Aorta (tissue), 5 donors: ENCODE measurements around the gene VPS35. TPM values are rescaled to one million over a fixed set of nuclear protein-coding genes. Genes with fewer than 3 reads are reported as not detected.

Experiments
- ATAC-seq: fragments of 200-7000 bp; cut with Tn5 transposase; one replicate; pipeline ENCODE4 v1.9.1; 2022; ENCODE audit warnings: moderate library complexity; ENCODE audit not compliant: low FRiP score
- DNase-seq, 2 donors: peaks; one replicate each; pipeline ENCODE4 v3.0.0-alpha.2; 2020
- H3K27ac ChIP-seq, 2 donors: one replicate each; pipeline ENCODE4 v1.5.1; 2013; ENCODE audit warnings: low read length in 2 of 2, mild to moderate bottlenecking in 2 of 2, moderate library complexity in 2 of 2, control low read depth in 1 of 2, inconsistent platforms in 1 of 2, low read depth in 1 of 2
- H3K27me3 ChIP-seq, 2 donors: one replicate each; pipeline ENCODE4 v1.6.1; 2013; ENCODE audit warnings: control low read depth in 1 of 2, low read length in 1 of 2, mild to moderate bottlenecking in 1 of 2, moderate library complexity in 1 of 2; ENCODE audit not compliant: insufficient read depth in 2 of 2, control insufficient read depth in 1 of 2
- H3K36me3 ChIP-seq, 2 donors: one replicate each; pipeline ENCODE4 v1.6.1; 2013; ENCODE audit warnings: control low read depth in 1 of 2, low read length in 1 of 2, mild to moderate bottlenecking in 1 of 2; ENCODE audit not compliant: insufficient read depth in 2 of 2, control insufficient read depth in 1 of 2
- H3K4me1 ChIP-seq, 2 donors: one replicate each; pipeline ENCODE4 v1.6.1; 2013; ENCODE audit warnings: low read length in 2 of 2, control low read depth in 1 of 2, mild to moderate bottlenecking in 1 of 2, moderate library complexity in 1 of 2; ENCODE audit not compliant: insufficient read depth in 2 of 2, control insufficient read depth in 1 of 2
- H3K4me3 ChIP-seq, 2 donors: one replicate each; pipeline ENCODE4 v1.5.1; 2013; ENCODE audit warnings: low read length in 2 of 2, control low read depth in 1 of 2, mild to moderate bottlenecking in 1 of 2
- H3K9me3 ChIP-seq: one replicate; pipeline ENCODE4 v1.6.1; 2013; ENCODE audit warnings: mild to moderate bottlenecking, low read length; ENCODE audit not compliant: control insufficient read depth
- WGBS, 2 donors: extraction: QIAGEN DNeasy Blood & Tissue Kit; methylation state at CpG; one replicate each; pipeline ENCODE4 v1.1.7; 2013; 5-methylcytosine and 5-hydroxymethylcytosine counted together
- intact Hi-C, 2 donors: fragments of 100-400 bp; cut with DNase I; formaldehyde crosslinking; loops; one replicate each; pipeline versions ENCODE4 v1.14.2 to v1.15.0; 2022
- polyA plus RNA-seq, 2 donors: library from polyadenylated mRNA; stranded (reverse); fragments of 200-250 nt; gene quantifications; one replicate each; pipeline ENCODE4 v1.2.3, GENCODE V29; 2013
- total RNA-seq, 2 donors: library from RNA; stranded (reverse); fragmentation: NEBNext Ultra II Directional; extraction: Animal tissue kit (Norgen Biotek cat#: 25700); gene quantifications; one replicate each; pipeline ENCODE4 v1.2.1, GENCODE V29; 2021
- donor health status: healthy with polysubstance abuse.
- donor health status: Bipolar disorder and iron deficiency.
- donor health status: DM: no; HTN: no; CAD: no.
- donor health status: DM: no; HTN: no; CAD: no.
- donor health status: DM: yes; HTN: yes; CAD: no.

The VPS35 gene
- total and polyA plus RNA-seq, 4 donors: 27.5 to 79.5 (median 40.5) TPM

DNA sequence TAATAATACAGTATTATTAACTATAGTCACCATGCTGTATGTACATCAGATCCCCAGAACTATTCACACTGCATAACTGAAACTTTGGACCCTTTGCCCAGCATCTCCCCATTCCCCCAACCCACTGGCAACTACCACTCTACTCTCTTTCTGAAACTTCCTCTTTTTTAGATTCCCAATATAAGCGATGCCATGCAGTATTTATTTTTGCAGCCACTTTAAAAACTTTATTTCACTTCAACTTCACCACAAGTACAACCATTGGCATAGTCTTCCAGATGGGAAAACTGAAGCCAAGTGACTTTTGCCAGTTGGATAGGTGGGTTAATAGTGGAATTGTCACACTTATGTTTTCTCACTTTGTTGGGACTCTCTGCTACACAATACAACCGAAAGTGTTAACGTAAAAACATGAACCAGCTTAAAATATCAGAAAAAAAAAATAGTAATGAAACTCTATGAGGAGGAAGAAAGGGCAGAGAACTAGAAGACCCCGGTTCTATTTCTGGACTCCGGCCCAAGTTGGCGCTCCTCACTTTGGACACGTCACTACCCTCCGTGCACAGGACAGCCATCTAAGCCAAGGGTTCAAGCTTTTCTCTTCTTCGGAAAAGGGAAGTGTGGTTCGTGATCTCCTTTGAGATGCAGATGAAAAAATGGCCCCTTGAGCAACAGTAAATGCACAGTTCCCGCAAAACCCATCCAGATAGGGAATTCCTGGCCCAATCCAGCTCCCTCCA, 68.5 kb downstream of the VPS35 start:
- no peak for ATAC-seq
- no peaks in the 10 kb centered on the region for H3K27me3 ChIP-seq
- peak overlapping the region in 1 of 2 donors; percentile 30 for H3K4me3 ChIP-seq
- H3K4me1 ChIP-seq: no peaks in the 10 kb centered on the region
- no peak for DNase-seq
- intact Hi-C loops: no loop called here
- no peaks in the 10 kb centered on the region for H3K36me3 ChIP-seq
- 3% methylated on average over 11 of the region's 11 CpGs for WGBS, 2 donors
- H3K27ac ChIP-seq: no peak overlapping the region
- H3K9me3 ChIP-seq: no peaks in the 10 kb centered on the region

DNA sequence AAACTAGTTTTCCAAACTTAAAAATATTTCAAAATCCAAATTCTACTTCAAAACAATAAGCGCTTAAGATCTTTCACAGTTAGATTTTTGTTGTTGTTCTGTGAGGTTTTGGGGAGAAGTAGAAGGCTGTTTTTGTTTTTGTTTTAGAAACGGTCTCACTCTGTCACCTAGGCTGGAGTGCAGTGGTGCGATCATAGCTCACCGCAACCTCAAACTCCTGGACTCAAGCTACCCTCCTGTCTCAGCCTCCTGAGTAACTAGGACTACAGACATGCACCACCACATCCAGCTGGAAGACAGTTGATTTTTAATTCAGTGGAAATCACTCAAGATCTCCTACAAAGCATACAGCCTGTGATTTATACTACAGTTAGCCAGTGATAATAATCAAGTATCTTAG, 70.5 kb downstream of the VPS35 start:
- ATAC-seq (no peak), DNase-seq (no peak)
- no peaks in the 10 kb centered on the region for H3K9me3 ChIP-seq
- H3K27ac ChIP-seq: no peak overlapping the region
- no peaks in the 10 kb centered on the region for H3K27me3 ChIP-seq
- H3K4me3 ChIP-seq: no peak overlapping the region
- no peaks in the 10 kb centered on the region for H3K36me3 ChIP-seq
- WGBS, 2 donors: 91 to 96% methylated on average over 4 of the region's 4 CpGs
- intact Hi-C loops: no loop called here
- no peaks in the 10 kb centered on the region for H3K4me1 ChIP-seq

DNA sequence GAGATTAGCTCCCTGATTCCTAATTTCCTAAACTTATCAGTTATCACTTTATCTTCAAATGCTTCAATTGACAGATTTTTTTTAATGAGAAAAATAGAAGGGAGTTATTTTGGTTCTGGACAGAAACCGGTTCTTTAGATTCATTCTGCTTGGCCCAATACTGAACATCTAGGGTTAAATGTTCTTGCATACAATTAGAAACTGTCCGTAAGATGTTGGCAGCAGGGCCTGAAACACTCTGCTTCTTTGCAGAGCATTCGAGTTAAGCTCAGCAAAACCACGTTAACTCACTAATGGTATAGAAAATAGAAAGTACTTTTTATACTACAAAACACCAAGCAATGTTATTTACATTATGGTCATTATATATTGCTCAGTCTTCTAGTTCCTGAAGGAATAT, 75.0 kb downstream of the VPS35 start:
- Histone ChIP-seq H3K27me3 (no peaks in the 10 kb centered on the region), H3K36me3 (no peaks in the 10 kb centered on the region), H3K9me3 (no peaks in the 10 kb centered on the region), H3K4me3 (no peak overlapping the region), H3K4me1 (no peaks in the 10 kb centered on the region), H3K27ac (no peak overlapping the region)
- DNase-seq (no peak), ATAC-seq (no peak)
- intact Hi-C loops: no loop called here
- WGBS, 2 donors: 43 to 44% methylated on average over 4 of the region's 4 CpGs

DNA sequence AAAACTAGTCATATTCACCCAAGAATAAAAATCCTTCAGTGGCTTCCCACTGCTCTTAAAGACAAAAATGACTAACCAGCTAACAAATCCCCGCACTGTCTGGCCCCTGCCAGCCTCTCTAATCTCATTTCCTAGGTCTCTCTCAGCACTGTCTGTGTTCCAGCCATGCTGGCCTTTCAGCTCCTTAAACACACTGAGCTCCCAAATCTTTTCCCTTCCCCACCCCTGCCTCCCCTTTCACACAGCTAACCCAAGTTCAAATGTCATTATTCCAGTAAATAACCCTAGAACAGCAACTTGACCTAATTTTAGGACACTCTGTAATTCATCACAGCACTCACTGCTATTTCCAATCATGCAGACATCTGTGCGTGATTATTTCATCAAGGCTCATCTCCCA, 75.6 kb downstream of the VPS35 start:
- no peaks in the 10 kb centered on the region for H3K4me1 ChIP-seq
- 54 to 65% methylated on average over 2 of the region's 2 CpGs for WGBS, 2 donors
- no peak for ATAC-seq
- H3K27me3 ChIP-seq: no peaks in the 10 kb centered on the region
- no peak overlapping the region for H3K27ac ChIP-seq
- no peaks in the 10 kb centered on the region for H3K9me3 ChIP-seq
- no peak for DNase-seq
- intact Hi-C loops: no loop called here
- H3K4me3 ChIP-seq: no peak overlapping the region
- no peaks in the 10 kb centered on the region for H3K36me3 ChIP-seq

DNA sequence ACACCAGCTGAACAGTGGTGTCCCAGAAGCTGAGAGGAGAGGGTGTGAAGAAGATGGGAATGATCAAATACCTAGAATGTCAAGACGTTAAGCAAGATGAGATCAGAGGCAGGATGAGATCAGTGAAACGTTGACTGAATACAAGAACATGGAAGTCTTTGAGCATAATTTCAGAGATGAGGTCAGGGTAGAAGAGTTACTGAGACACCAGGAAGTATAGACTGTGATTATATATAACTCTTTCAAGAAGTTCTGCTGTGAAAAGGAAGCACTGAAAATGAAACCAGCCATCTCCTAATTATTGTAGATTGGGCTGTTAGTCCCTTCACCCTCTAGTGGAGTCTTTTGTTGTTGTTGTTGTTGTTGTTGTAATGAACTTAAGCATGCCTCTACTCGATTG, 76.9 kb downstream of the VPS35 start:
- H3K4me3 ChIP-seq: no peak overlapping the region
- H3K27ac ChIP-seq: no peak overlapping the region
- DNase-seq (no peak), ATAC-seq (no peak)
- intact Hi-C loops: no loop called here
- H3K4me1 ChIP-seq: no peaks in the 10 kb centered on the region
- WGBS, 2 donors: 37 to 52% methylated on average over 3 of the region's 3 CpGs
- H3K36me3 ChIP-seq: no peaks in the 10 kb centered on the region
- no peaks in the 10 kb centered on the region for H3K27me3 ChIP-seq
- H3K9me3 ChIP-seq: no peaks in the 10 kb centered on the region

DNA sequence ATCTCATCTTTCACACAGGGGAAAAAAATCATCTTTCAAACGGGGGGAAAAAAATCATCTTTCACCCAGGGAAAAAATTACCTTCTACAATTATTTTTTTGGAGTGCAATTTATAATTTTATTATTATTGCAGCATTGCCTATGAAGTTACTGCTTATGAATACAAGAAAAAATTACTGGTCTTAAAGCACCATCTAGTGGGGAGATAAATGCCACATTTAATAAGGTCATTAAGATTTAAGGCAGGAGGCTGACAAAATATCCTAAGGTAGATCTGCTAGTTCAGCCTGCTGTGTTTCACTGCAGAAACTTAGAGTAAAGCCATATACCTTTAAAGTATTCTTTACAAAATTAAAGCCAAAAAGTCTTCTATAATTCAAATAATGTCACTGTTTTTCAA, 81.4 kb downstream of the VPS35 start:
- Histone ChIP-seq H3K36me3 (peaks cover 0 to 4% of the 10 kb centered on the region in 2 donors), H3K27ac (no peak overlapping the region), H3K4me1 (no peaks in the 10 kb centered on the region), H3K27me3 (no peaks in the 10 kb centered on the region), H3K9me3 (no peaks in the 10 kb centered on the region), H3K4me3 (no peak overlapping the region)
- DNase-seq (no peak), ATAC-seq (no peak)
- WGBS, 2 donors: 48 to 51% methylated on average over 1 of the region's 1 CpG
- intact Hi-C loops: no loop called here

DNA sequence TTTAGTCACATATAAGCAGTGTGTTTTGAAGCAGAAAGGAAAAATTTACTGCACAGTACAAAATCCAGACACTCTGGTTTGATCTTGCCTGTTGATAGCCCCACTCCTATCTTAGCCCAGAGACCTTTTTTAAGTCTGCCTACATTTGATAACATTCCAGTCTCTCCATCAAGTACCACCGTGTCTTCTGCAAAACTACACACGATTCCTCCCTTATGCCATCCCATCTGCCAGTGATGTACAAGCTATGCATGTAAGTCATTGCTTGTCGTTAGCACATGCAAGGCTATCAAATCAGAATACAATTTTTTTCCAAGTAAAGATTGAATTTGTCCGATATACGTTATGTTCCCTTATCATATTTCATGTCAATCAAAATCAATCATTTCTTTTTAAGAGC, 82.7 kb downstream of the VPS35 start:
- Histone ChIP-seq H3K4me3 (no peak overlapping the region), H3K4me1 (no peaks in the 10 kb centered on the region), H3K27me3 (no peaks in the 10 kb centered on the region), H3K36me3 (peaks cover 0 to 4% of the 10 kb centered on the region in 2 donors), H3K9me3 (no peaks in the 10 kb centered on the region), H3K27ac (no peak overlapping the region)
- 89 to 90% methylated on average over 5 of the region's 5 CpGs for WGBS, 2 donors
- ATAC-seq (no peak), DNase-seq (no peak)
- intact Hi-C loops: no loop called here

Other genes starting within 250 kb of the VPS35 start
- gene SHCBP1, start 67.8 kb downstream of the VPS35 start, total RNA-seq: 1 to 10 TPM; 1.6 to 2.0 TPM
- gene SHCBP1, start 67.8 kb downstream of the VPS35 start, polyA plus RNA-seq: under 1 TPM in 1 of 2 donors, not detected in 1; 0.97 TPM
- gene ORC6, start 481 bp upstream of the VPS35 start, total RNA-seq: 1 to 10 TPM; 1.6 TPM
- 1 to 10 TPM in 1 of 2 donors, under 1 TPM in 1; 0.31 to 2.3 TPM for gene ORC6, start 481 bp upstream of the VPS35 start, polyA plus RNA-seq
- gene MYLK3, start 59.2 kb upstream of the VPS35 start, total RNA-seq: under 1 TPM; 0.54 to 0.78 TPM
- gene MYLK3, start 59.2 kb upstream of the VPS35 start, polyA plus RNA-seq: under 1 TPM; 0.20 to 0.63 TPM
- gene C16orf87, start 142.0 kb upstream of the VPS35 start, total RNA-seq: 1 to 10 TPM; 5.6 to 8.8 TPM
- 1 to 10 TPM; 5.6 to 8.0 TPM for gene C16orf87, start 142.0 kb upstream of the VPS35 start, polyA plus RNA-seq
- gene GPT2, start 195.2 kb upstream of the VPS35 start, total RNA-seq: 1 to 10 TPM; 1.8 to 5.1 TPM
- 1 to 10 TPM; 1.3 to 2.3 TPM for gene GPT2, start 195.2 kb upstream of the VPS35 start, polyA plus RNA-seq